ENCODE measurements around the gene SYT9. TPM values are rescaled to one million over a fixed set of nuclear protein-coding genes. Genes with fewer than 3 reads are reported as not detected.

Gene SYT9
- total and polyA plus RNA-seq, 9 of the 15 experiments (the other 6 are each of a cell fraction or from before 2014, with no cell fraction given) = 0.01 TPM; not detected in 8

GRCh38 chr11:7442588-7443215 lies 191.0 kb downstream of the SYT9 start (continued):
- TF ChIP-seq ARID1B (IDR thresholded peaks at IDR 0.05) = no peak
- no peak for TF ChIP-seq KAT8 (IDR thresholded peaks at IDR 0.05; ENCODE audit: low read depth)
- TF ChIP-seq CSDE1 (IDR thresholded peaks at IDR 0.05) = no peak
- TF ChIP-seq SMC3 (conservative IDR thresholded peaks at IDR 0.05; ENCODE audit: insufficient read depth, low read depth, low read length) = peak; percentile 80
- no peak for TF ChIP-seq ZFP36 (IDR thresholded peaks at IDR 0.05; ENCODE audit: low read depth, low read length, partially characterized antibody)
- TF ChIP-seq REST (IDR thresholded peaks at IDR 0.05; ENCODE audit: borderline replicate concordance) = peak; percentile 64; the same call in 1 of the 2 replicates
- TF ChIP-seq REST (CRISPR knock-in tag; IDR thresholded peaks at IDR 0.05; ENCODE audit: low read depth) = no peak
- TF ChIP-seq KLF1 (tag; IDR thresholded peaks at IDR 0.05) = no peak
- peak; percentile 71 to 83 (median 83) for TF ChIP-seq CTCF (IDR thresholded peaks at IDR 0.05 in 2 of 3, conservative IDR thresholded peaks at IDR 0.05 in 1 of 3; ENCODE audit: insufficient read depth in 2 of 3, low read depth in 1 of 3, low read length in 3 of 3)
- no peak for TF ChIP-seq HIVEP1 (CRISPR knock-in tag; IDR thresholded peaks at IDR 0.05)
- TF ChIP-seq DEAF1 (CRISPR knock-in tag; IDR thresholded peaks at IDR 0.05) = peak; percentile 54
- peak; percentile 79 to 86 for TF ChIP-seq RAD21 (CRISPR knock-in tag; conservative IDR thresholded peaks at IDR 0.05 in 1 of 2, IDR thresholded peaks at IDR 0.05 in 1 of 2)
- no peak for TF ChIP-seq ZNF280B (CRISPR knock-in tag; IDR thresholded peaks at IDR 0.05)
